SK-N-SH (cell line): ENCODE data around the gene KCNQ5. TPM values are rescaled to one million over a fixed set of nuclear protein-coding genes. Genes with fewer than 3 reads are reported as not detected.
"Not testable (repeated sequence)": the region's sequence is repeated elsewhere in the genome, so short reads cannot be mapped to it uniquely, and the experiment has no call there.

Experiments
- CTCF ChIA-PET: fragments of 300-600, 350-600 bp; formaldehyde crosslinking; extraction: SDS; loops from one replicate; lab custom pipeline; 2021; lab: Yijun Ruan, JAX
- POLR2A ChIA-PET: fragments of 350-600 bp; sonication (Branson Sonifier 250); formaldehyde crosslinking; extraction: SDS; loops from one replicate; lab custom pipeline; 2020; ENCODE audit warnings: antibody characterized with exemption, inconsistent platforms; lab: Yijun Ruan, JAX
- DNase-seq: peaks from one replicate; pipeline ENCODE4 v3.0.0; 2012
- H2AFZ ChIP-seq: fragments of 200-600 bp; sonication (generic); 2 replicates; pipeline ENCODE4 v1.8.1; 2016; ENCODE audit warnings: antibody characterized with exemption, mild to moderate bottlenecking, low read depth
- H3F3A ChIP-seq: fragments of 200-600 bp; sonication (generic); replicated peaks from 2 replicates; pipeline ENCODE3; 2016; ENCODE audit warnings: antibody characterized with exemption, mild to moderate bottlenecking; ENCODE audit not compliant: insufficient read depth
- H3K27ac ChIP-seq, 2 experiments: fragments of 200-500 bp in 1 of 2; fragments of 200-600 bp in 1 of 2; sonication (Bioruptor generic) in 1 of 2; sonication (generic), shearing (Covaris generic) in 1 of 2; 2 replicates each; pipeline versions ENCODE4 v1.5.1 to v1.6.1; 2014 to 2016; ENCODE audit warnings: low read depth in 2 of 2, inconsistent platforms in 1 of 2, low read length in 1 of 2, mild to moderate bottlenecking in 1 of 2, mixed read lengths in 1 of 2
- H3K27me3 ChIP-seq: fragments of 200-600 bp; sonication (generic), shearing (Covaris generic); 2 replicates; pipeline ENCODE4 v1.6.1; 2016; ENCODE audit warnings: mixed run types; ENCODE audit not compliant: insufficient read depth
- H3K36me3 ChIP-seq, 2 experiments: fragments of 200-500 bp in 1 of 2; fragments of 200-600 bp in 1 of 2; sonication (Bioruptor generic) in 1 of 2; sonication (generic) in 1 of 2; replicated peaks in 1 of 2; 2 replicates each; pipeline versions ENCODE3 to v1.5.1; 2014 to 2016; ENCODE audit warnings: low read length in 1 of 2, mild to moderate bottlenecking in 1 of 2; ENCODE audit not compliant: insufficient read depth in 2 of 2, control insufficient read depth in 1 of 2
- H3K4me1 ChIP-seq, 2 experiments: fragments of 200-500 bp in 1 of 2; fragments of 200-600 bp in 1 of 2; sonication (Bioruptor generic) in 1 of 2; sonication (generic), shearing (Covaris generic) in 1 of 2; 2 replicates each; pipeline versions ENCODE4 v1.5.1 to v1.6.1; 2014 to 2016; ENCODE audit warnings: low read depth in 1 of 2, low read length in 1 of 2, mixed run types in 1 of 2; ENCODE audit not compliant: insufficient read depth in 2 of 2, control insufficient read depth in 1 of 2
- H3K4me2 ChIP-seq: fragments of 200-600 bp; sonication (generic), shearing (Covaris generic); 2 replicates; pipeline ENCODE4 v1.6.1; 2017; ENCODE audit warnings: mixed run types
- H3K4me3 ChIP-seq, 2 experiments: fragments of 200-500 bp in 1 of 2; fragments of 200-600 bp in 1 of 2; sonication (Bioruptor generic) in 1 of 2; sonication (generic), shearing (Covaris generic) in 1 of 2; 2 replicates each; pipeline versions ENCODE4 v1.5.1 to v1.8.1; 2014 to 2016; ENCODE audit warnings: low read depth in 2 of 2, inconsistent platforms in 1 of 2, low read length in 1 of 2, mild to moderate bottlenecking in 1 of 2, mixed read lengths in 1 of 2, moderate library complexity in 1 of 2
- H3K79me2 ChIP-seq: fragments of 200-600 bp; sonication (generic); 2 replicates; pipeline ENCODE4 v1.8.1; 2017; ENCODE audit warnings: mild to moderate bottlenecking; ENCODE audit not compliant: insufficient read depth
- H3K9ac ChIP-seq: fragments of 200-600 bp; sonication (generic); 2 replicates; pipeline ENCODE4 v1.6.1; 2017; ENCODE audit warnings: mixed run types
- H3K9me2 ChIP-seq: fragments of 200-600 bp; sonication (generic); 2 replicates; pipeline ENCODE4 v1.6.1; 2017; ENCODE audit warnings: mixed run types
- H3K9me3 ChIP-seq: fragments of 200-600 bp; sonication (generic); 2 replicates; pipeline ENCODE4 v1.6.1; 2017; ENCODE audit warnings: mixed run types, mild to moderate bottlenecking, moderate library complexity
- H4K20me1 ChIP-seq: fragments of 200-600 bp; sonication (generic); 2 replicates; pipeline ENCODE4 v1.6.1; 2017; ENCODE audit warnings: mild to moderate bottlenecking, mixed run types; ENCODE audit not compliant: insufficient read depth
- CTCF ChIP-seq: fragments of 200-600 bp; sonication (generic); IDR thresholded peaks from 2 replicates; pipeline ENCODE4 v1.6.1; 2017; ENCODE audit warnings: antibody characterized with exemption, mild to moderate bottlenecking, moderate library complexity
- EP300 ChIP-seq, 2 experiments: IDR thresholded peaks; 2 replicates each; pipeline versions ENCODE4 v1.4.0 to v1.6.1; 2012; ENCODE audit warnings: borderline replicate concordance in 1 of 2, low read depth in 1 of 2, low read length in 1 of 2
- EZH2phosphoT487 ChIP-seq: fragments of 200-600 bp; sonication (generic); IDR thresholded peaks from 2 replicates; pipeline ENCODE4 v1.6.1; 2017; ENCODE audit warnings: low read depth, mixed run types, mild to moderate bottlenecking, antibody characterized with exemption, moderate library complexity, borderline replicate concordance
- FOSL2 ChIP-seq: IDR thresholded peaks from 2 replicates; pipeline ENCODE4 v1.4.0; 2012; ENCODE audit warnings: low read depth, mild to moderate bottlenecking, moderate library complexity, borderline replicate concordance
- JUND ChIP-seq: IDR thresholded peaks from 2 replicates; pipeline ENCODE4 v1.4.0; 2012
- MEF2A ChIP-seq: IDR thresholded peaks from 2 replicates; pipeline ENCODE4 v1.4.0; 2012; ENCODE audit warnings: low read depth, borderline replicate concordance
- MXI1 ChIP-seq: IDR thresholded peaks from 2 replicates; pipeline ENCODE4 v1.6.1; 2012; ENCODE audit warnings: mild to moderate bottlenecking, low read depth, low read length, improper control_type of control experiment
- NFIC ChIP-seq: IDR thresholded peaks from 2 replicates; pipeline ENCODE4 v1.4.0; 2012; ENCODE audit warnings: borderline replicate concordance
- POLR2AphosphoS5 ChIP-seq: IDR thresholded peaks from 2 replicates; pipeline ENCODE4 v1.6.1; 2012; ENCODE audit warnings: low read depth, low read length
- RXRA ChIP-seq: IDR thresholded peaks from 2 replicates; pipeline ENCODE4 v1.4.0; 2012; ENCODE audit warnings: low read depth, mild to moderate bottlenecking, borderline replicate concordance
- SMC3 ChIP-seq: IDR thresholded peaks from 2 replicates; pipeline ENCODE4 v1.6.1; 2012; ENCODE audit warnings: low read depth, low read length, improper control_type of control experiment
- TAF1 ChIP-seq: IDR thresholded peaks from 2 replicates; pipeline ENCODE4 v1.6.1; 2012; ENCODE audit warnings: low read depth, mild to moderate bottlenecking, low read length, moderate library complexity, borderline replicate concordance
- TEAD4 ChIP-seq: IDR thresholded peaks from 2 replicates; pipeline ENCODE4 v1.4.0; 2012; ENCODE audit warnings: mild to moderate bottlenecking, borderline replicate concordance; ENCODE audit not compliant: insufficient read depth
- USF2 ChIP-seq: fragments of 150-350 bp; IDR thresholded peaks from 2 replicates; pipeline ENCODE4 v1.6.1; 2017; ENCODE audit warnings: antibody characterized with exemption, low read length, low read depth, borderline replicate concordance
- YY1 ChIP-seq: IDR thresholded peaks from 2 replicates; pipeline ENCODE4 v1.4.0; 2012; ENCODE audit warnings: low read depth, mild to moderate bottlenecking
- ZBTB33 ChIP-seq: IDR thresholded peaks from 2 replicates; pipeline ENCODE4 v1.4.0; 2012; ENCODE audit warnings: low read depth, borderline replicate concordance
- WGBS: methylation state at CpG from one replicate; pipeline ENCODE4 v1.1.6; 2017; ENCODE audit warnings: low lambda C conversion rate; 5-methylcytosine and 5-hydroxymethylcytosine counted together
- polyA plus RNA-seq, 3 experiments: library from polyadenylated mRNA; depleted of rRNA; stranded (reverse); fragments of >200 nt; gene quantifications; 2 replicates each; pipeline ENCODE4 v1.2.3, GENCODE V29; 2012

The KCNQ5 gene
- polyA plus RNA-seq, 1 of the 3 experiments (the other 2 are of a cell fraction) = 3.2 TPM

- POLR2A ChIA-PET = no interaction called here
- no peaks in the 10 kb centered on the region for H3K79me2 ChIP-seq
- H3K9me2 ChIP-seq = no peaks in the 10 kb centered on the region
- no peak overlapping the region for H3K4me2 ChIP-seq
- H3K9me3 ChIP-seq = no peaks in the 10 kb centered on the region
- no peaks in the 10 kb centered on the region for H3K36me3 ChIP-seq
- DNase-seq = no peak
- WGBS = 93% methylated on average over 6 of the region's 6 CpGs
- CTCF ChIA-PET = no interaction called here
- no peak overlapping the region for H2AFZ ChIP-seq
- TF ChIP-seq MXI1 = no peak
- TF ChIP-seq, all 33 proteins: peak for 0
- Histone ChIP-seq H3K27me3 (no peaks in the 10 kb centered on the region), H3F3A (peaks cover 10% of the 10 kb centered on the region), H4K20me1 (no peaks in the 10 kb centered on the region), H3K9ac (no peak overlapping the region), H3K4me1 (peaks cover 0 to 16% of the 10 kb centered on the region in 2 experiments; a peak in 1 of 4 replicates), H3K27ac (no peak overlapping the region), H3K4me3 (no peak overlapping the region)
Measured at GRCh38 chr6:73233048-73233447, 611.2 kb downstream of the KCNQ5 start.

GRCh38 chr6:73233971-73234370 lies 612.1 kb downstream of the KCNQ5 start:
- H3K4me3 ChIP-seq, CTCF ChIA-PET, H3K36me3 ChIP-seq, POLR2A ChIA-PET, H3K9me3 ChIP-seq, H3K9ac ChIP-seq, DNase-seq, H4K20me1 ChIP-seq, H3K9me2 ChIP-seq, H3K79me2 ChIP-seq, H3K27me3 ChIP-seq: not testable (repeated sequence)
- peaks cover 10% of the 10 kb centered on the region for H3F3A ChIP-seq
- 0 out of 2 replicates have a peak overlapping the region, but pooled peaks have one; percentile 56 for H2AFZ ChIP-seq
- WGBS = 6% methylated on average over 3 of the region's 3 CpGs
- H3K27ac ChIP-seq = peak overlapping the region in 1 of 2 experiments; percentile 39; a peak in 2 of 4 replicates
- H3K4me1 ChIP-seq = peaks cover 0 to 16% of the 10 kb centered on the region in 2 experiments; a peak in 1 of 4 replicates
- H3K4me2 ChIP-seq = peak overlapping the region; percentile 43; the same call in 1 of the 2 replicates
- 0 out of 2 replicates have a peak, but pooled peaks have one; percentile 18 for TF ChIP-seq NFIC
- TF ChIP-seq TEAD4 = 0 out of 2 replicates have a peak, but pooled peaks have one; percentile 18

- CTCF ChIA-PET = no interaction called here
- H3K9me2 ChIP-seq = no peaks in the 10 kb centered on the region
- peaks cover 0 to 16% of the 10 kb centered on the region in 2 experiments; a peak in 1 of 4 replicates for H3K4me1 ChIP-seq
- DNase-seq = no peak
- H2AFZ ChIP-seq = no peak overlapping the region
- H3K36me3 ChIP-seq = no peaks in the 10 kb centered on the region
- no peaks in the 10 kb centered on the region for H4K20me1 ChIP-seq
- H3K79me2 ChIP-seq = no peaks in the 10 kb centered on the region
- POLR2A ChIA-PET = no interaction called here
- no peak overlapping the region for H3K4me3 ChIP-seq
- H3F3A ChIP-seq = peaks cover 10% of the 10 kb centered on the region
- H3K4me2 ChIP-seq = 0 out of 2 replicates have a peak overlapping the region, but pooled peaks have one; percentile 7
- H3K9me3 ChIP-seq = no peaks in the 10 kb centered on the region
- H3K9ac ChIP-seq = no peak overlapping the region
- H3K27ac ChIP-seq = peak overlapping the region in 1 of 2 experiments; percentile 39; a peak in 2 of 4 replicates
- 67% methylated on average over 1 of the region's 1 CpG for WGBS
- no peaks in the 10 kb centered on the region for H3K27me3 ChIP-seq
- peak in 1 of 2 experiments; percentile 47; a peak in 1 of 4 replicates for TF ChIP-seq EP300 (IDR thresholded peaks at IDR 0.05; ENCODE audit: borderline replicate concordance in 1 of 2, low read depth in 1 of 2, low read length in 1 of 2)
- no peak for TF ChIP-seq YY1
- no peak for TF ChIP-seq TAF1
- TF ChIP-seq SMC3 = no peak
- TF ChIP-seq TEAD4 = no peak
- TF ChIP-seq MEF2A = no peak
- no peak for TF ChIP-seq ZBTB33
- no peak for TF ChIP-seq CTCF
- TF ChIP-seq EZH2phosphoT487 = no peak
- TF ChIP-seq USF2 = no peak
- peak; percentile 41; the same call in 1 of the 2 replicates for TF ChIP-seq RXRA
- TF ChIP-seq JUND = peak; percentile 25; the same call in 1 of the 2 replicates
- no peak for TF ChIP-seq POLR2AphosphoS5
- no peak for TF ChIP-seq MXI1
- peak; percentile 64; the same call in 1 of the 2 replicates for TF ChIP-seq FOSL2
Measured at GRCh38 chr6:73234733-73235132, 612.9 kb downstream of the KCNQ5 start.
